ENCODE measurements around the gene PRR29.
A peak's percentile ranks its signal among the peaks of the same experiment; 100 is the strongest.

The PRR29 gene

GRCh38 chr17:63955791-63956190 is 42.4 kb upstream of the PRR29 start:
- H3K4me3 ChIP-seq (ENCODE audit: low read depth, low read length), result no peak overlapping the region
- no peak for TF ChIP-seq CTCF (IDR thresholded peaks at IDR 0.05; ENCODE audit: low read depth, low read length)
- no peak for DNase-seq (ENCODE audit: low read depth, low spot score)
- in situ Hi-C loops (cut with HindIII; ENCODE audit: low sequenced_read_pairs), result no loop called here

- in situ Hi-C loops (cut with HindIII; ENCODE audit: low sequenced_read_pairs), result no loop called here
- peak; percentile 16 for DNase-seq (ENCODE audit: low read depth, low spot score)
- H3K4me3 ChIP-seq (ENCODE audit: low read depth, low read length), result no peak overlapping the region
- no peak for TF ChIP-seq CTCF (IDR thresholded peaks at IDR 0.05; ENCODE audit: low read depth, low read length)
Observed at GRCh38 chr17:63956296-63956920, 41.7 kb upstream of the PRR29 start.

- no peak for DNase-seq (ENCODE audit: low read depth, low spot score)
- TF ChIP-seq CTCF (IDR thresholded peaks at IDR 0.05; ENCODE audit: low read depth, low read length), result no peak
- in situ Hi-C loops (cut with HindIII; ENCODE audit: low sequenced_read_pairs), result no loop called here
- H3K4me3 ChIP-seq (ENCODE audit: low read depth, low read length), result no peak overlapping the region
Observed at GRCh38 chr17:63960006-63960405, 38.1 kb upstream of the PRR29 start.

- in situ Hi-C loops (cut with HindIII; ENCODE audit: low sequenced_read_pairs), result no loop called here
- no peak overlapping the region for H3K4me3 ChIP-seq (ENCODE audit: low read depth, low read length)
- no peak for DNase-seq (ENCODE audit: low read depth, low spot score)
- no peak for TF ChIP-seq CTCF (IDR thresholded peaks at IDR 0.05; ENCODE audit: low read depth, low read length)
Observed at GRCh38 chr17:63960430-63960829, 37.7 kb upstream of the PRR29 start.

GRCh38 chr17:63961355-63962212 is 36.6 kb upstream of the PRR29 start:
- in situ Hi-C loops (cut with HindIII; ENCODE audit: low sequenced_read_pairs), result no loop called here
- no peak overlapping the region for H3K4me3 ChIP-seq (ENCODE audit: low read depth, low read length)
- peak; percentile 59 for DNase-seq (ENCODE audit: low read depth, low spot score)
- TF ChIP-seq CTCF (IDR thresholded peaks at IDR 0.05; ENCODE audit: low read depth, low read length), result no peak

GRCh38 chr17:63962298-63962744 is 35.8 kb upstream of the PRR29 start:
- TF ChIP-seq CTCF (IDR thresholded peaks at IDR 0.05; ENCODE audit: low read depth, low read length), result no peak

More at GRCh38 chr17:63962298-63962744, 35.8 kb upstream of the PRR29 start:
- no peak for DNase-seq (ENCODE audit: low read depth, low spot score)
- in situ Hi-C loops (cut with HindIII; ENCODE audit: low sequenced_read_pairs), result no loop called here
- no peak overlapping the region for H3K4me3 ChIP-seq (ENCODE audit: low read depth, low read length)

All from astrocyte of the spinal cord (primary cell).